ENCODE measurements around the gene ELK1.

- no peak for TF ChIP-seq CTCF (IDR thresholded peaks at IDR 0.05)
- TF ChIP-seq POLR2A (IDR thresholded peaks at IDR 0.05): no peak
Measured at GRCh38 chrX:47629419-47630200, 20.8 kb downstream of the ELK1 start, which contains the start of gene CFP.
